ENCODE measurements around the gene AR.

The AR gene

GRCh38 chrX:67543818-67544217 is at the start of gene AR:
AR (plus strand) TSS chrX:67544021; CDS start chrX:67545147, 1,126 bp downstream.
- no peak for DNase-seq

- DNase-seq, result no peak
Measured at GRCh38 chrX:67500617-67501016, 43.2 kb upstream of the AR start.

- DNase-seq, result no peak
Measured at GRCh38 chrX:67503004-67503403, 40.8 kb upstream of the AR start.

GRCh38 chrX:67503453-67503852 is 40.4 kb upstream of the AR start:
- no peak for DNase-seq

GRCh38 chrX:67520671-67521070 is 23.1 kb upstream of the AR start:
- DNase-seq, result no peak

GRCh38 chrX:67523002-67523681 is 20.7 kb upstream of the AR start:
- DNase-seq, result no peak

GRCh38 chrX:67523932-67524331 is 19.9 kb upstream of the AR start:
- DNase-seq, result no peak

- DNase-seq, result no peak
Measured at GRCh38 chrX:67524428-67524827, 19.4 kb upstream of the AR start.

GRCh38 chrX:67524950-67525691 is 18.7 kb upstream of the AR start:
- no peak for DNase-seq

- DNase-seq, result no peak
Measured at GRCh38 chrX:67536564-67536963, 7.3 kb upstream of the AR start.

- DNase-seq, result no peak
Measured at GRCh38 chrX:67538383-67538782, 5.4 kb upstream of the AR start.

- no peak for DNase-seq
Measured at GRCh38 chrX:67544281-67545035, 637 bp downstream of the AR start.

GRCh38 chrX:67545036-67545821 is 1.4 kb downstream of the AR start:
- no peak for DNase-seq

- DNase-seq, result no peak
Measured at GRCh38 chrX:67545893-67546495, 2.2 kb downstream of the AR start.

- DNase-seq, result no peak
Measured at GRCh38 chrX:67546496-67547423, 2.9 kb downstream of the AR start.

GRCh38 chrX:67555578-67556203 is 11.9 kb downstream of the AR start:
- peak; percentile 28 for DNase-seq

- no peak for DNase-seq
Measured at GRCh38 chrX:67558267-67558666, 14.4 kb downstream of the AR start.

- no peak for DNase-seq
Measured at GRCh38 chrX:67563469-67564448, 19.9 kb downstream of the AR start.

- no peak for DNase-seq
Measured at GRCh38 chrX:67564475-67564874, 20.7 kb downstream of the AR start.

- no peak for DNase-seq
Measured at GRCh38 chrX:67568769-67569168, 24.9 kb downstream of the AR start.
